SK-N-SH (cell line): ENCODE data around the gene CAPSL.

Experiments used
- CHD2 ChIP-seq: fragments of 150-350 bp; IDR thresholded peaks from 2 replicates; pipeline ENCODE4 v1.6.1; 2018; ENCODE audit warnings: low read length; ENCODE audit not compliant: partially characterized antibody
- ELF1 ChIP-seq: IDR thresholded peaks from 2 replicates; pipeline ENCODE4 v1.4.0; 2012
- EP300 ChIP-seq, 2 experiments: IDR thresholded peaks; 2 replicates each; pipeline versions ENCODE4 v1.4.0 to v1.6.1; 2012; ENCODE audit warnings: borderline replicate concordance in 1 of 2, low read depth in 1 of 2, low read length in 1 of 2
- EZH2phosphoT487 ChIP-seq: fragments of 200-600 bp; sonication (generic); IDR thresholded peaks from 2 replicates; pipeline ENCODE4 v1.6.1; 2017; ENCODE audit warnings: low read depth, mixed run types, mild to moderate bottlenecking, antibody characterized with exemption, moderate library complexity, borderline replicate concordance
- FOXJ3 ChIP-seq: sonication (generic); formaldehyde crosslinking; IDR thresholded peaks from 2 replicates; pipeline ENCODE4 v1.5.1; 2020; ENCODE audit warnings: mild to moderate bottlenecking, missing genetic modification reagents
- NFIC ChIP-seq: IDR thresholded peaks from 2 replicates; pipeline ENCODE4 v1.4.0; 2012; ENCODE audit warnings: borderline replicate concordance
- POLR2AphosphoS5 ChIP-seq: IDR thresholded peaks from 2 replicates; pipeline ENCODE4 v1.6.1; 2012; ENCODE audit warnings: low read depth, low read length
- RFX5 ChIP-seq: IDR thresholded peaks from 2 replicates; pipeline ENCODE4 v1.6.1; 2012; ENCODE audit warnings: mild to moderate bottlenecking, improper control_type of control experiment, low read length
- SIN3A ChIP-seq: IDR thresholded peaks from 2 replicates; pipeline ENCODE4 v1.6.1; 2012; ENCODE audit warnings: low read depth, mild to moderate bottlenecking, low read length, moderate library complexity, borderline replicate concordance
- TCF12 ChIP-seq: IDR thresholded peaks from 2 replicates; pipeline ENCODE4 v1.4.0; 2012
- YY1 ChIP-seq: IDR thresholded peaks from 2 replicates; pipeline ENCODE4 v1.4.0; 2012; ENCODE audit warnings: low read depth, mild to moderate bottlenecking
- TF ChIP-seq, protein P1 (sequence below): fragments of 150-350 bp; IDR thresholded peaks from 2 replicates; pipeline ENCODE4 v1.6.1; 2016; ENCODE audit warnings: mild to moderate bottlenecking, low read depth, low read length
- TF ChIP-seq, protein P2 (sequence below): fragments of 200-600 bp; sonication (generic); IDR thresholded peaks from 2 replicates; pipeline ENCODE4 v1.6.1; 2017; ENCODE audit warnings: antibody characterized with exemption, mild to moderate bottlenecking, moderate library complexity
- TF ChIP-seq, protein P3 (sequence below): IDR thresholded peaks from 2 replicates; pipeline ENCODE4 v1.4.0; 2012; ENCODE audit warnings: low read depth

DNA sequence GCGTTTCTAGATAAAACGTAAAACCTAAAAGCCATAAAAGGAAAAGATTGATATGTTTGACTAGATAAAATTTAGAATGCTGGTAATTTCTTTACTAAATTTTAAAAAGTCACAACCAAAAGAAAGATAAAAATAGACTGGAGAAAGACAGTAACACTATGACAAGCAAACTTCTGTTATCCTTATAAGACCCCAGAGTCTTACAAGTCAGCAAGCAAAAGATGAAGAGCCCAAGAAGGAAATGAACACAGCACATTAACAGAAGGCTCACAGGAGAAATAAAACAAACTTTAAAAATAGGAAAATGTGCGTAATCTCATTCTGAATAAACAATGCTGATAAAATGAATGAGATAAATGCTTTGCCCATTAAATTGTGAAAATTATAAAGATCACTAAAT lies 52.0 kb downstream of the CAPSL start:
- no peak for TF ChIP-seq SIN3A
- TF ChIP-seq, protein P1, sequence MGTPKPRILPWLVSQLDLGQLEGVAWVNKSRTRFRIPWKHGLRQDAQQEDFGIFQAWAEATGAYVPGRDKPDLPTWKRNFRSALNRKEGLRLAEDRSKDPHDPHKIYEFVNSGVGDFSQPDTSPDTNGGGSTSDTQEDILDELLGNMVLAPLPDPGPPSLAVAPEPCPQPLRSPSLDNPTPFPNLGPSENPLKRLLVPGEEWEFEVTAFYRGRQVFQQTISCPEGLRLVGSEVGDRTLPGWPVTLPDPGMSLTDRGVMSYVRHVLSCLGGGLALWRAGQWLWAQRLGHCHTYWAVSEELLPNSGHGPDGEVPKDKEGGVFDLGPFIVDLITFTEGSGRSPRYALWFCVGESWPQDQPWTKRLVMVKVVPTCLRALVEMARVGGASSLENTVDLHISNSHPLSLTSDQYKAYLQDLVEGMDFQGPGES, result no peak
- TF ChIP-seq, protein P2, sequence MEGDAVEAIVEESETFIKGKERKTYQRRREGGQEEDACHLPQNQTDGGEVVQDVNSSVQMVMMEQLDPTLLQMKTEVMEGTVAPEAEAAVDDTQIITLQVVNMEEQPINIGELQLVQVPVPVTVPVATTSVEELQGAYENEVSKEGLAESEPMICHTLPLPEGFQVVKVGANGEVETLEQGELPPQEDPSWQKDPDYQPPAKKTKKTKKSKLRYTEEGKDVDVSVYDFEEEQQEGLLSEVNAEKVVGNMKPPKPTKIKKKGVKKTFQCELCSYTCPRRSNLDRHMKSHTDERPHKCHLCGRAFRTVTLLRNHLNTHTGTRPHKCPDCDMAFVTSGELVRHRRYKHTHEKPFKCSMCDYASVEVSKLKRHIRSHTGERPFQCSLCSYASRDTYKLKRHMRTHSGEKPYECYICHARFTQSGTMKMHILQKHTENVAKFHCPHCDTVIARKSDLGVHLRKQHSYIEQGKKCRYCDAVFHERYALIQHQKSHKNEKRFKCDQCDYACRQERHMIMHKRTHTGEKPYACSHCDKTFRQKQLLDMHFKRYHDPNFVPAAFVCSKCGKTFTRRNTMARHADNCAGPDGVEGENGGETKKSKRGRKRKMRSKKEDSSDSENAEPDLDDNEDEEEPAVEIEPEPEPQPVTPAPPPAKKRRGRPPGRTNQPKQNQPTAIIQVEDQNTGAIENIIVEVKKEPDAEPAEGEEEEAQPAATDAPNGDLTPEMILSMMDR, result no peak
- TF ChIP-seq NFIC, result no peak
- TF ChIP-seq POLR2AphosphoS5, result no peak
- no peak for TF ChIP-seq FOXJ3 (CRISPR knock-in tag)
- no peak for TF ChIP-seq ELF1
- TF ChIP-seq EP300 (IDR thresholded peaks at IDR 0.05; ENCODE audit: borderline replicate concordance in 1 of 2, low read depth in 1 of 2, low read length in 1 of 2), result no peak
- TF ChIP-seq RFX5, result no peak
- TF ChIP-seq TCF12, result no peak
- TF ChIP-seq, protein P3, sequence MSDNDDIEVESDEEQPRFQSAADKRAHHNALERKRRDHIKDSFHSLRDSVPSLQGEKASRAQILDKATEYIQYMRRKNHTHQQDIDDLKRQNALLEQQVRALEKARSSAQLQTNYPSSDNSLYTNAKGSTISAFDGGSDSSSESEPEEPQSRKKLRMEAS, result no peak
- no peak for TF ChIP-seq EZH2phosphoT487
- TF ChIP-seq YY1, result no peak
- TF ChIP-seq CHD2, result no peak
